Cardiac septum (tissue), 1 donor: ENCODE data around the gene NDUFB8. TPM values are rescaled to one million over a fixed set of nuclear protein-coding genes. Genes with fewer than 3 reads are reported as not detected.

Experiments
- DNase-seq: peaks from one replicate; pipeline ENCODE4 v3.0.0-alpha.2; 2020; ENCODE audit warnings: low spot score
- intact Hi-C: fragments of 100-400 bp; cut with DNase I; formaldehyde crosslinking; loops from one replicate; pipeline ENCODE4 v1.14.0; 2022
- total RNA-seq: library from RNA; stranded (reverse); fragmentation: NEBNext Ultra II Directional; extraction: Animal tissue kit (Norgen Biotek cat#: 25700); gene quantifications from one replicate; pipeline ENCODE4 v1.2.1, GENCODE V29; 2021
- donor health status: DM: no; HTN: no; CAD: no.

Gene NDUFB8
- total RNA-seq, 1 donor from 2014 or later = 351 TPM

DNA sequence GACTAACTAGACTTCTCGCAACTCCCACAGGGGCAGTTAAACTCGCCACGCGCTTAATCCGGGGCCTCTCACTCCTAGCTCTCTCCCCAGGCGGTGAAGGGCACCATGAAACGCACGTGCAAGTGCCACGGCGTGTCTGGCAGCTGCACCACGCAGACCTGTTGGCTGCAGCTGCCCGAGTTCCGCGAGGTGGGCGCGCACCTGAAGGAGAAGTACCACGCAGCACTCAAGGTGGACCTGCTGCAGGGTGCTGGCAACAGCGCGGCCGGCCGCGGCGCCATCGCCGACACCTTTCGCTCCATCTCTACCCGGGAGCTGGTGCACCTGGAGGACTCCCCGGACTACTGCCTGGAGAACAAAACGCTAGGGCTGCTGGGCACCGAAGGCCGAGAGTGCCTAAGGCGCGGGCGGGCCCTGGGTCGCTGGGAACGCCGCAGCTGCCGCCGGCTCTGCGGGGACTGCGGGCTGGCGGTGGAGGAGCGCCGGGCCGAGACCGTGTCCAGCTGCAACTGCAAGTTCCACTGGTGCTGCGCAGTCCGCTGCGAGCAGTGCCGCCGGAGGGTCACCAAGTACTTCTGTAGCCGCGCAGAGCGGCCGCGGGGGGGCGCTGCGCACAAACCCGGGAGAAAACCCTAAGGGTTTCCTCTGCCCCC lies 47.4 kb downstream of the NDUFB8 start:
- intact Hi-C loops = no loop called here

DNA sequence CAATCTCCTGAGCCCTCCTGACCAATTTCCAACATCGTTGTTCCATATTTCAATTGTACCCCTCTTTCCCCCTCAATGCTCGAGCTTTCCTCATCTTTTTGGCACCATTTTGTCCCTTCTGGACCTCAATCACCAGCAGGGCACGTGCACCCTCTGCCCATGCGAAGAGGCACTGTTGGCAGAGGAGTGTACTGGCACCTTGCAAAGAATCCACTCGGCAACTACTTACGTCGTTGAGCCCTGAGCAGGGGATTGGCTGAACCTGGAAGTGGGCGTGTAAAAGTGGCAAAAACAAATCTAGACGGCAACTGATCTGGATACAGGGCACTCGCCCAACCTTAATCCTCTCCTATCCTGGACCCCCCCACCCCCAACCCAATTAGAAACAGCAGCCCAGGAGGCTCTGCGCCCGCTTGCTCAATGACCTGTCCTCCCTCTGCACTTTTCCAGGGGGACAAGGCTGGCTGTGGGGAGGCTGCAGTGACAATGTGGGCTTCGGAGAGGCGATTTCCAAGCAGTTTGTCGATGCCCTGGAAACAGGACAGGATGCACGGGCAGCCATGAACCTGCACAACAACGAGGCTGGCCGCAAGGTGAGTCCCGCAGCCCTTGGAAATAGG lies 48.1 kb downstream of the NDUFB8 start:
- DNase-seq = peak; percentile 94
- intact Hi-C loops = no loop called here

More for the DNA sequence above, 47.4 kb downstream of the NDUFB8 start:
- peak; percentile 82 for DNase-seq

DNA sequence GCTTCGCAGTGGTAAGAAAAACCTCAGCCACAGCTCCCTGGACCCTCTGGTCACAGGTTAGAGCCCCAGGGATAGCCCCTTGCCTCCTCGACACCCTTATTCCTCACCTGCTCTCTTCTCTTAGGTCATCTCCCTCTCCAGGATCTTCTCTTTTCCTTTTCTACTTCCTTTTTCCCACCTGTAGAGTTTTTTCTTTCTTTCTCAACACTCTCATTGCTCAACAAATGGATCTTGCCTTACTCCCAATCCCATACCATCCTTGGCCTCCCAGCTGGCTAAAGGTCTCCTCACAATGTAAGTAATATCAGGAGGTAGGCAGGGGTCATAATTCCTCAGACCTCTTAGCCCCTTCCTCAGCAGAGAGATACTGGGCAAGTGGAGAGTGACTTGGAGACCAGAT lies 49.7 kb downstream of the NDUFB8 start:
- intact Hi-C loops = no loop called here
- no peak for DNase-seq

DNA sequence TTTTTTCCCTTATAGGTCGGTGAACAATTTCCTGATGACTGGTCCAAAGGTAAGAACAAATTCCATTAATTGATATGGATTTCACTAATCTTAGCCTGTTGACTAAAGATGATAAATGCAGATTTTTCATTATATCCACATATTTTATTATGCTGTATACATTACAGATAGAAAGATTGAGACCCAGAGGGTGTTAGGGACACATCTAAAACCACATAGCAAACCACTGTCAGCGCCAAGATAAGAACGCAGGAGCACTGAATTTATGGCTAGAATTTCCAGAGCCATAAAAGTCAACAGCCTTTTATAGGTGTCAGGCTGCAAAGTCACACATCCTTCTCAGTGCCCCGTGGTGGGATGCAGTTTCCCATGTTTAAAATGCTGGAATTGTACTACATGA lies 50.6 kb downstream of the NDUFB8 start:
- DNase-seq = no peak
- intact Hi-C loops = no loop called here

DNA sequence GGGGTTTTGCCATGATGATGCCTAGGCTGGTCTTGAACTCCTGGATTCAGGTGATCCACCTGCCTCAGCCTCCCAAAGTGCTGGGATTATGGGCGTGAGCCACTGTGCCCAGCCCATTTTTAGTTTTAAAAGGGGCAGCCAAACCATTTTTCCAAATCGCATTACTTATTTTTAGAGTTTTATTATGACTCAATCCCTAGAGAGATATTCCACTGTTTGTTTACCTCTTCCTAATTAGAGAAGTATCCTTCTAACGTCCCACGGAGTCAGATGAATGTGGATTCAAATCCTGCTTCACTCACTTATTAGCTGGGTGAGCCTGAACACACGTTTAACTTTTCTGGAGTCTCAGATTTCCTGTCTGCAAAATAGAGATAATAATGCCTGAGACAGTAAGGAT lies 51.7 kb downstream of the NDUFB8 start:
- intact Hi-C loops = no loop called here
- DNase-seq = no peak

Other genes with a start within 250 kb of the NDUFB8 start
- gene BLOC1S2, start 243.2 kb downstream of the NDUFB8 start, total RNA-seq = 27.8 TPM
- not detected for gene PKD2L1, start 199.6 kb downstream of the NDUFB8 start, total RNA-seq
- gene SCD, start 182.6 kb downstream of the NDUFB8 start, total RNA-seq = 16.8 TPM
- gene WNT8B, start 66.9 kb downstream of the NDUFB8 start, total RNA-seq = not detected
- 7.4 TPM for gene SEC31B, start 10.0 kb downstream of the NDUFB8 start, total RNA-seq
- 53.7 TPM for gene HIF1AN, start 6.1 kb upstream of the NDUFB8 start, total RNA-seq
- not detected for gene PAX2, start 215.7 kb upstream of the NDUFB8 start, total RNA-seq